Esophagus muscularis mucosa (tissue), 4 donors: ENCODE results near the gene SLC5A5. TPM values are rescaled to one million over a fixed set of nuclear protein-coding genes. Genes with fewer than 3 reads are reported as not detected.

Experiments
- DNase-seq: peaks from one replicate; pipeline ENCODE4 v3.0.0-alpha.2; 2017; ENCODE audit errors: extremely low spot score
- H3K27ac ChIP-seq, 4 donors: fragments of 200-600 bp; sonication (generic); replicated peaks in 1 of 4; 1 replicate in 3 of 4; 2 replicates in 1 of 4; pipeline ENCODE4 v1.5.1; 2016 to 2019; ENCODE audit warnings: mild to moderate bottlenecking in 1 of 4
- H3K27me3 ChIP-seq, 4 donors: fragments of 200-600 bp; sonication (generic); one replicate each; pipeline versions ENCODE4 v1.5.1 to v1.6.0; 2016 to 2019
- H3K36me3 ChIP-seq, 4 donors: fragments of 200-600 bp; sonication (generic); one replicate each; pipeline ENCODE4 v1.5.1; 2016 to 2019
- H3K4me1 ChIP-seq, 4 donors: fragments of 200-600 bp; sonication (generic); one replicate each; pipeline ENCODE4 v1.5.1; 2016 to 2019
- H3K4me3 ChIP-seq, 4 donors: fragments of 200-600 bp; sonication (generic); 1 replicate in 2 of 4; 2 replicates in 2 of 4; pipeline ENCODE4 v1.5.1; 2016 to 2019; ENCODE audit warnings: mild to moderate bottlenecking in 4 of 4, moderate library complexity in 1 of 4
- H3K9me3 ChIP-seq, 4 donors: fragments of 200-600 bp; sonication (generic); 1 replicate in 3 of 4; 2 replicates in 1 of 4; pipeline ENCODE4 v1.5.1; 2016 to 2019
- EP300 ChIP-seq: sonication (generic); formaldehyde crosslinking; IDR thresholded peaks from one replicate; pipeline ENCODE4 v1.6.1; 2017; ENCODE audit warnings: antibody characterized with exemption
- POLR2A ChIP-seq: fragments of 450-650 bp; IDR thresholded peaks from one replicate; pipeline ENCODE4 v1.6.1; 2017; ENCODE audit warnings: antibody characterized with exemption, moderate library complexity, mild to moderate bottlenecking, low read depth
- POLR2AphosphoS5 ChIP-seq, 2 donors: sonication (generic); formaldehyde crosslinking; IDR thresholded peaks; one replicate each; pipeline ENCODE4 v1.6.1; 2017; ENCODE audit warnings: antibody characterized with exemption in 2 of 2
- WGBS: methylation state at CpG from one replicate; pipeline ENCODE4 v1.1.5; 2018; 5-methylcytosine and 5-hydroxymethylcytosine counted together
- intact Hi-C: fragments of 100-400 bp; cut with DNase I; formaldehyde crosslinking; loops from one replicate; pipeline ENCODE4 v1.15.1; 2023
- total RNA-seq, 4 donors: library from RNA; depleted of rRNA; stranded (reverse); fragments of >200 nt; gene quantifications; one replicate each; pipeline versions ENCODE4 v1.1.0 to v1.2.1, GENCODE V29; 2016
- TF ChIP-seq, protein P1 (sequence below), 3 experiments: fragments of 200-600 bp in 2 of 3; fragments of 450-650 bp in 1 of 3; sonication (generic) in 2 of 3; IDR thresholded peaks; one replicate each; pipeline ENCODE4 v1.5.1; 2017 to 2019; ENCODE audit warnings: antibody characterized with exemption in 3 of 3, mild to moderate bottlenecking in 2 of 3, moderate library complexity in 1 of 3

SLC5A5 gene
- total RNA-seq, 4 donors from 2014 or later = 0.17 TPM; not detected in 3

DNA sequence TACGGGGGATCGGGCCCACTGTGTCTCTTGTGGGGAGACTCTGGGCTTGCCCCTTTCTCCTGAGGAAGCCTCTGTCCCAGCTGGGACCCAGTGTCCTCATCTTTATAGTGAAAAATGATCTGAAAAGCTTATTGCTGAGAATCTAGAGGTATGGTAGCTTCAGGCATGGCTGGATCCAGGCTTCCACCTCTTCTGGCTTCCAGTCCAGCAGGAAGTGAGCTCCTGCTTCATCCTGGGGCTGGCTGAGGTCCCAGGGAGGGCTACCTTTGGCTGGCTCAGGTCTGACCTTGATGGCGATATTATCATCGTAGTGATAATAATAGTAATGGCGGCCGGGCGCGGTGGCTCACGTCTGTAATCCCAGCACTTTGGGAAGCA, 3.0 kb downstream of the SLC5A5 start:
- Histone ChIP-seq H3K27ac (no peak overlapping the region), H3K4me3 (no peak overlapping the region), H3K36me3 (no peaks in the 10 kb centered on the region), H3K4me1 (peaks cover 16 to 31% (median 25%) of the 10 kb centered on the region in 4 donors), H3K27me3 (peaks cover 8 to 92% (median 45%) of the 10 kb centered on the region in 4 donors), H3K9me3 (no peaks in the 10 kb centered on the region)
- WGBS = 84% methylated on average over 9 of the region's 9 CpGs
- intact Hi-C loops = no loop called here
- TF ChIP-seq POLR2AphosphoS5 (IDR thresholded peaks at IDR 0.05) (no peak), POLR2A (no peak), EP300 (no peak)
- TF ChIP-seq, protein P1, sequence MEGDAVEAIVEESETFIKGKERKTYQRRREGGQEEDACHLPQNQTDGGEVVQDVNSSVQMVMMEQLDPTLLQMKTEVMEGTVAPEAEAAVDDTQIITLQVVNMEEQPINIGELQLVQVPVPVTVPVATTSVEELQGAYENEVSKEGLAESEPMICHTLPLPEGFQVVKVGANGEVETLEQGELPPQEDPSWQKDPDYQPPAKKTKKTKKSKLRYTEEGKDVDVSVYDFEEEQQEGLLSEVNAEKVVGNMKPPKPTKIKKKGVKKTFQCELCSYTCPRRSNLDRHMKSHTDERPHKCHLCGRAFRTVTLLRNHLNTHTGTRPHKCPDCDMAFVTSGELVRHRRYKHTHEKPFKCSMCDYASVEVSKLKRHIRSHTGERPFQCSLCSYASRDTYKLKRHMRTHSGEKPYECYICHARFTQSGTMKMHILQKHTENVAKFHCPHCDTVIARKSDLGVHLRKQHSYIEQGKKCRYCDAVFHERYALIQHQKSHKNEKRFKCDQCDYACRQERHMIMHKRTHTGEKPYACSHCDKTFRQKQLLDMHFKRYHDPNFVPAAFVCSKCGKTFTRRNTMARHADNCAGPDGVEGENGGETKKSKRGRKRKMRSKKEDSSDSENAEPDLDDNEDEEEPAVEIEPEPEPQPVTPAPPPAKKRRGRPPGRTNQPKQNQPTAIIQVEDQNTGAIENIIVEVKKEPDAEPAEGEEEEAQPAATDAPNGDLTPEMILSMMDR (IDR thresholded peaks at IDR 0.05) = no peak
- DNase-seq = no peak

- Histone ChIP-seq H3K36me3 (no peaks in the 10 kb centered on the region), H3K27me3 (peaks cover 0 to 88% (median 21%) of the 10 kb centered on the region in 4 donors), H3K9me3 (no peaks in the 10 kb centered on the region), H3K27ac (no peak overlapping the region), H3K4me3 (no peak overlapping the region), H3K4me1 (peaks cover 6 to 19% (median 13%) of the 10 kb centered on the region in 4 donors)
- intact Hi-C loops = no loop called here
- TF ChIP-seq EP300 (no peak), POLR2AphosphoS5 (IDR thresholded peaks at IDR 0.05) (no peak), POLR2A (no peak)
- TF ChIP-seq, protein P1 (IDR thresholded peaks at IDR 0.05) = no peak
- WGBS = 93% methylated on average over 7 of the region's 16 CpGs
- no peak for DNase-seq
These were observed 6.0 kb downstream of the SLC5A5 start for GRCh38 chr19:17877696-17878095.

DNA sequence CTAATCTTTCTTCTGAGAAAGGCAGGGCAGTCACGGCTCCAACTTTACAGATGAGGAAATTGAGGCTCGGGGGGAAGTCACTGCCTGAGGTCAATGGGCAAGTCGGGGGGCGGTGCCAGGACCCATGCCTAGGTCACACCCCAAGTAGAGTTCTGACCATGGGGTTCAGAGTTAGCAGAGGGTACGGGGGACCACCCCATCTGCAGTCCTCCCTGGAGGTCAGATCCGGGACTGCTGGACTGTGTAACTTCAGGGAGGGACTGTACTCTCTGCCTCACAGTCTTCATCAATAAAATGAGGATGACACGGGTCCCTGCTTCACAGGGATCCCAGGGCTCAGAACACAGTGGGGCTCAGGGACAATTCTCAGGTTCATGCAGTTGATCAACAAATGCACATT, 7.7 kb downstream of the SLC5A5 start:
- peaks cover 0 to 2% (median 0%) of the 10 kb centered on the region in 4 donors for H3K4me1 ChIP-seq
- intact Hi-C loops = no loop called here
- TF ChIP-seq POLR2A (no peak), EP300 (no peak), POLR2AphosphoS5 (IDR thresholded peaks at IDR 0.05) (no peak)
- TF ChIP-seq, protein P1 (IDR thresholded peaks at IDR 0.05) = no peak
- no peak for DNase-seq
- H3K27me3 ChIP-seq = peaks cover 0 to 86% (median 4%) of the 10 kb centered on the region in 4 donors
- 77% methylated on average over 7 of the region's 7 CpGs for WGBS
- H3K4me3 ChIP-seq = no peak overlapping the region
- no peaks in the 10 kb centered on the region for H3K36me3 ChIP-seq
- no peaks in the 10 kb centered on the region for H3K9me3 ChIP-seq
- no peak overlapping the region for H3K27ac ChIP-seq

DNA sequence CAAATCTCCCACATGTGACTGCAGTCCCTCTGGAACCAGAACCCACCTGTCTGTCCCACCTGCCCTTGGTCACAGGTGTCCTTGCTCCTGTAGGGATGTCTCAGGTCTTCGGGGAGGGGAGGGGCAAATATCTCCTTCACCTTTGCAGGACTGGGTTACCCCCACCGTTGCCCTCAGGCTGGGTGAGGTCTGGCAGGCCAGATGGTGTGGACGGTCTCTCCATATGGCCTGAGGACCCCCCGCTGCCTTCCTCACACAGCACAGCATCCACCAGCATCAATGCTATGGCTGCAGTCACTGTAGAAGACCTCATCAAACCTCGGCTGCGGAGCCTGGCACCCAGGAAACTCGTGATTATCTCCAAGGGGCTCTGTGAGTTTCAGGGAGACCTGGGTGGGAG, 10.0 kb downstream of the SLC5A5 start:
- TF ChIP-seq POLR2A (no peak), EP300 (no peak), POLR2AphosphoS5 (IDR thresholded peaks at IDR 0.05) (no peak)
- TF ChIP-seq, protein P1 (IDR thresholded peaks at IDR 0.05) = no peak
- no peak for DNase-seq
- H3K9me3 ChIP-seq = no peaks in the 10 kb centered on the region
- H3K27ac ChIP-seq = no peak overlapping the region
- no peaks in the 10 kb centered on the region for H3K4me1 ChIP-seq
- intact Hi-C loops = no loop called here
- no CpG with 5 or more reads among the region's 7 CpGs for whole genome bisulfite sequencing
- no peaks in the 10 kb centered on the region for H3K36me3 ChIP-seq
- no peak overlapping the region for H3K4me3 ChIP-seq
- H3K27me3 ChIP-seq = peaks cover 0 to 69% (median 0%) of the 10 kb centered on the region in 4 donors
